K562 (cell line): Measurements from ENCODE around the gene SCUBE1. TPM values are rescaled to one million over a fixed set of nuclear protein-coding genes. Genes with fewer than 3 reads are reported as not detected.
A peak's percentile ranks its signal among the peaks of the same experiment; 100 is the strongest.

ENCODE experiments used
- ATAC-seq: fragments of 200-7000 bp; cut with Tn5 transposase; 3 replicates; pipeline ENCODE4 v1.9.1; 2020; ENCODE audit warnings: moderate library complexity
- BruUV-seq: library from RNA; stranded (reverse); fragments of 400-500 nt; replicated peaks from 2 replicates; lab custom pipeline; 2021; lab: Mats Ljungman, UMichigan
- CTCF ChIA-PET: fragments of 300-600 bp; formaldehyde crosslinking; extraction: SDS; loops from one replicate; lab custom pipeline; 2021; ENCODE audit warnings: low intra/inter-chr PET ratio; lab: Yijun Ruan, JAX
- POLR2A ChIA-PET: fragments of 300-600, 350-650 bp; sonication (Branson Sonifier 250); formaldehyde crosslinking; extraction: SDS; loops from one replicate; lab custom pipeline; 2021; ENCODE audit warnings: antibody characterized with exemption, inconsistent platforms; lab: Yijun Ruan, JAX
- DNase-seq, 4 experiments: peaks; one replicate each; pipeline versions ENCODE4 v3.0.0 to v3.0.0-alpha.2; 2011 to 2018; ENCODE audit warnings: low spot score in 3 of 4, mixed read lengths in 3 of 4; ENCODE audit errors: extremely low read depth in 1 of 4
- FAIRE-seq: peaks from 2 replicates; lab custom pipeline; 2011; peaks lifted over from hg19 to GRCh38; lab: Jason Lieb, UNC
- H2AFZ ChIP-seq: 2 replicates; pipeline ENCODE4 v1.6.0; 2011; ENCODE audit warnings: low read depth, low read length, control low read depth, inconsistent platforms
- H3K27ac ChIP-seq: fragments of 200-600 bp; 3 replicates; pipeline ENCODE4 v1.8.0; 2011; ENCODE audit warnings: low read depth, mild to moderate bottlenecking, control low read depth, inconsistent platforms, low read length, moderate library complexity, mixed read lengths; ENCODE audit errors: extremely low read depth
- H3K27me3 ChIP-seq, 2 experiments: fragments of 300-600 bp in 1 of 2; 2 replicates in 1 of 2; 3 replicates in 1 of 2; pipeline versions ENCODE4 v1.6.0 to v1.8.0; 2011; ENCODE audit warnings: inconsistent platforms in 2 of 2, low read length in 2 of 2, mild to moderate bottlenecking in 1 of 2, mixed read lengths in 1 of 2, moderate library complexity in 1 of 2; ENCODE audit not compliant: control insufficient read depth in 2 of 2, insufficient read depth in 2 of 2
- H3K36me3 ChIP-seq: fragments of 300-600 bp; 3 replicates; pipeline ENCODE4 v1.8.0; 2011; ENCODE audit warnings: mild to moderate bottlenecking, low read length, inconsistent platforms; ENCODE audit not compliant: control insufficient read depth, insufficient read depth
- H3K4me1 ChIP-seq, 2 experiments: fragments of 200-600 bp in 1 of 2; replicated peaks in 1 of 2; 2 replicates in 1 of 2; 3 replicates in 1 of 2; pipeline versions ENCODE4 v1.5.1 to v1.8.0; 2011; ENCODE audit warnings: inconsistent platforms in 2 of 2, low read length in 2 of 2, mild to moderate bottlenecking in 1 of 2, mixed read lengths in 1 of 2, moderate library complexity in 1 of 2; ENCODE audit not compliant: control insufficient read depth in 2 of 2, insufficient read depth in 2 of 2
- H3K4me2 ChIP-seq: 2 replicates; pipeline ENCODE4 v1.6.1; 2011; ENCODE audit warnings: low read length, control low read depth, inconsistent platforms, mixed read lengths; ENCODE audit not compliant: insufficient read depth
- H3K4me3 ChIP-seq: fragments of 200-600 bp; sonication (generic), shearing (Covaris generic); 2 replicates; pipeline ENCODE4 v1.5.1; 2016; ENCODE audit warnings: control low read depth, inconsistent platforms
- H3K79me2 ChIP-seq: fragments of 200-600 bp; 3 replicates; pipeline ENCODE4 v1.8.0; 2011; ENCODE audit warnings: low read length, inconsistent platforms; ENCODE audit not compliant: control insufficient read depth, insufficient read depth
- H3K9ac ChIP-seq, 2 experiments: 2 replicates each; pipeline versions ENCODE4 v1.6.0 to v1.6.1; 2011; ENCODE audit warnings: low read depth in 2 of 2, low read length in 2 of 2, control low read depth in 1 of 2, inconsistent platforms in 1 of 2, mild to moderate bottlenecking in 1 of 2, mixed read lengths in 1 of 2; ENCODE audit not compliant: insufficient read depth in 1 of 2
- H3K9me1 ChIP-seq: one replicate; pipeline ENCODE4 v1.6.0; 2011; ENCODE audit warnings: inconsistent platforms, mild to moderate bottlenecking, low read length, moderate library complexity; ENCODE audit not compliant: control insufficient read depth, insufficient read depth
- H3K9me3 ChIP-seq: replicated peaks from 2 replicates; pipeline ENCODE4 v1.5.1; 2011; ENCODE audit warnings: low read depth, low read length, inconsistent platforms; ENCODE audit not compliant: control insufficient read depth, insufficient read depth
- H4K20me1 ChIP-seq: replicated peaks from 2 replicates; pipeline ENCODE4 v1.6.1; 2011; ENCODE audit warnings: low read length, inconsistent platforms, mixed read lengths; ENCODE audit not compliant: control insufficient read depth, insufficient read depth
- NFIC ChIP-seq: fragments of 450-650 bp; IDR thresholded peaks from 2 replicates; pipeline ENCODE4 v1.6.1; 2017; ENCODE audit warnings: mild to moderate bottlenecking, inconsistent platforms
- ZFP36 ChIP-seq: fragments of 150-350 bp; IDR thresholded peaks from 2 replicates; pipeline ENCODE4 v1.6.1; 2018; ENCODE audit warnings: low read length, low read depth; ENCODE audit not compliant: partially characterized antibody
- ZNF639 ChIP-seq, 2 experiments: fragments of 200-800 bp in 1 of 2; sonication (Bioruptor generic) in 1 of 2; sonication (generic) in 1 of 2; formaldehyde crosslinking in 1 of 2; IDR thresholded peaks in 1 of 2; conservative IDR thresholded peaks in 1 of 2; 2 replicates each; pipeline versions ENCODE4 v1.5.0 to v1.6.1; 2016 to 2020; ENCODE audit warnings: missing compliant biosample characterization in 1 of 2, missing genetic modification characterization in 1 of 2, missing genetic modification reagents in 1 of 2
- WGBS: fragments of 100-300 bp; shearing (Covaris generic); methylation state at CpG from one replicate; pipeline ENCODE4 v1.1.6; 2016; ENCODE audit warnings: low coverage, mixed read lengths; ENCODE audit not compliant: insufficient coverage; ENCODE audit errors: missing lambda C conversion rate; 5-methylcytosine and 5-hydroxymethylcytosine counted together
- in situ Hi-C: fragments of 300-500 bp; cut with MboI; formaldehyde crosslinking; loops from 4 replicates; pipeline ENCODE4 v1.15.0; 2018; ENCODE audit warnings: inconsistent platforms, mixed read lengths
- intact Hi-C: fragments of 100-400 bp; cut with micrococcal nuclease; formaldehyde crosslinking; loops from 2 replicates; pipeline ENCODE4 v1.14.2; 2022
- polyA plus RNA-seq, 8 experiments: library from polyadenylated mRNA; depleted of rRNA in 4 of 8; stranded (reverse) in 5 of 8; unstranded in 3 of 8; fragments of >200 nt; fragmentation: Nextera tagmentation in 2 of 8; fragmentation: Illumina TruSeq in 1 of 8; extraction: Ambion mirVana in 2 of 8; extraction: Trizol in 1 of 8; gene quantifications; 2 replicates each; pipeline versions ENCODE4 v1.2.1 to v1.2.3, GENCODE V29; 2011 to 2014; ENCODE audit warnings: inconsistent platforms in 1 of 8, missing spikeins in 1 of 8
- total RNA-seq, 7 experiments: library from RNA; depleted of rRNA in 6 of 7; stranded (reverse); fragments of >200 nt in 6 of 7; fragmentation: Illumina TruSeq in 2 of 7; extraction: Trizol in 2 of 7; gene quantifications; 2 replicates each; pipeline versions ENCODE4 v1.2.1 to v1.2.3, GENCODE V29; 2011 to 2021; ENCODE audit warnings: low replicate concordance in 1 of 7

Gene SCUBE1
- total and polyA plus RNA-seq, 9 of the 15 experiments (the other 6 are each of a cell fraction or from before 2014, with no cell fraction given): 0.03 to 0.47 (median 0.29) TPM; not detected in 6

- H3K9ac ChIP-seq: no peak overlapping the region
- FAIRE-seq (no peak), ATAC-seq (no peak), DNase-seq (no peak)
- in situ Hi-C loops (no loop called here), intact Hi-C loops (loop anchor here (5.0 kb wide), 1 partner anchor 1239 kb away; no protein-coding TSS in a partner anchor)
- no peak overlapping the region for H2AFZ ChIP-seq
- H3K9me3 ChIP-seq: no peaks in the 10 kb centered on the region
- POLR2A ChIA-PET: no interaction called here
- H3K9me1 ChIP-seq: no peaks in the 10 kb centered on the region
- no peak overlapping the region for H3K4me3 ChIP-seq
- no peak overlapping the region for H3K4me2 ChIP-seq
- H3K27me3 ChIP-seq: no peaks in the 10 kb centered on the region; a peak in 1 of 5 replicates
- no peak overlapping the region for H3K27ac ChIP-seq
- CTCF ChIA-PET: interaction anchor here (1.3 kb wide), 1 partner anchor 156 kb away, joined by 4 read pairs; no protein-coding TSS in a partner anchor
- no peaks in the 10 kb centered on the region for H3K36me3 ChIP-seq
- no peaks in the 10 kb centered on the region for H4K20me1 ChIP-seq
- no peaks in the 10 kb centered on the region for H3K79me2 ChIP-seq
- BruUV-seq: no TSS peak
- 0% methylated on average over 5 of the region's 7 CpGs for WGBS
- H3K4me1 ChIP-seq: peaks cover 0 to 8% of the 10 kb centered on the region in 2 experiments; a peak in 2 of 5 replicates
- TF ChIP-seq ZFP36 (peak; percentile 50), NFIC (no peak), ZNF639 (CRISPR knock-in tag; conservative IDR thresholded peaks at IDR 0.05 in 1 of 2, IDR thresholded peaks at IDR 0.05 in 1 of 2) (no peak)
Measured at GRCh38 chr22:43387815-43388214, 44.6 kb upstream of the SCUBE1 start.
